HG02870 (cell line): Measurements from ENCODE around the gene KIAA0930.
"Not testable (repeated sequence)": the region's sequence is repeated elsewhere in the genome, so short reads cannot be mapped to it uniquely, and the experiment has no call there.

Experiments used
- ATAC-seq: cut with Tn5 transposase; IDR thresholded peaks from one replicate; pipeline ENCODE4 v1.9.1; 2021; ENCODE audit warnings: mild to moderate bottlenecking, moderate library complexity; ENCODE audit not compliant: unreplicated experiment

KIAA0930 gene

DNA sequence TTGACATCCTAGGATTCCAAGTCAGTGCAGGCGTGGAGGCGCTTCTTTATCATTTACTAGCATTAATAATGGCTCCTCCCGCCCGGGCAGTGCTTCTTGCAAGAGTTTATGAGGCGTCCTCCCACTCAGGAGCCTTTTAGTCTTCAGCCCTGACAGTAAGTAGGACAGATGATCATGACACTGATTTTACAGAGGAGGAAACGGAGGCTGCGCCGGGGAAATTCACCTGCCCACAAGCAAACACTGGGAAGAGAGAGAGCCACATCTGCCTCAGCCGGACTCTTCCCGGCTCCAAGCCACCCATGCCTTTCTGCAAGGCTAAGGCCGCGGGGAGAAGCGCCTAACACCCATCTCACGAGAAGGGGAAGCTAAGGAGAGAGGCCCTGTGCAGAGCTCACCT lies 35.9 kb downstream of the KIAA0930 start:
- no peak for ATAC-seq

GRCh38 chr22:45204241-45204640 lies 36.5 kb downstream of the KIAA0930 start:
- no peak for ATAC-seq

- no peak for ATAC-seq
Measured at GRCh38 chr22:45203150-45203951, 37.3 kb downstream of the KIAA0930 start.

GRCh38 chr22:45202333-45203149 lies 38.2 kb downstream of the KIAA0930 start:
- no peak for ATAC-seq

GRCh38 chr22:45201678-45202332 lies 38.9 kb downstream of the KIAA0930 start:
- no peak for ATAC-seq

GRCh38 chr22:45200860-45201511 lies 39.7 kb downstream of the KIAA0930 start:
- no peak for ATAC-seq

DNA sequence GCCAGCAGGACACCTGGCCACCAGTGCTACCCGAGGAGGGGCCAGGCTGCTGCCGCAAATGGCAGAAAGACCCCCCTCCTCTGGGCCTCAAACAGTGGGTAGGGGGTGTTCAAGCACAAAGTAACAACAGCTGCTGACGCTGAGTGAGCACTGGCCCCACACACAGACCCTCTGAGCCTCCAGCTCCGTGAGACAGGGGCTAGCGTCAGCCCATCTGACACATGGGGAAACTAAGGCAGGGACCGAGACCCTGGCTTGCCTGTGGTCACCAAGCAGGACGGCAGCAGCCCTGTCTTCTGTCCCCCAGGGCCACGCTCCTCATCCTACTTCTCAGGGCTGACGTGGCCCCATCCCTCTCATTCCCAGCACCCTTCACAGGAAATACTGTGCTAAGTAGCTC lies 40.5 kb downstream of the KIAA0930 start:
- no peak for ATAC-seq

- no peak for ATAC-seq
Measured at GRCh38 chr22:45199723-45200122, 41.0 kb downstream of the KIAA0930 start.

- ATAC-seq = no peak
Measured at GRCh38 chr22:45198463-45198795, 42.3 kb downstream of the KIAA0930 start.

DNA sequence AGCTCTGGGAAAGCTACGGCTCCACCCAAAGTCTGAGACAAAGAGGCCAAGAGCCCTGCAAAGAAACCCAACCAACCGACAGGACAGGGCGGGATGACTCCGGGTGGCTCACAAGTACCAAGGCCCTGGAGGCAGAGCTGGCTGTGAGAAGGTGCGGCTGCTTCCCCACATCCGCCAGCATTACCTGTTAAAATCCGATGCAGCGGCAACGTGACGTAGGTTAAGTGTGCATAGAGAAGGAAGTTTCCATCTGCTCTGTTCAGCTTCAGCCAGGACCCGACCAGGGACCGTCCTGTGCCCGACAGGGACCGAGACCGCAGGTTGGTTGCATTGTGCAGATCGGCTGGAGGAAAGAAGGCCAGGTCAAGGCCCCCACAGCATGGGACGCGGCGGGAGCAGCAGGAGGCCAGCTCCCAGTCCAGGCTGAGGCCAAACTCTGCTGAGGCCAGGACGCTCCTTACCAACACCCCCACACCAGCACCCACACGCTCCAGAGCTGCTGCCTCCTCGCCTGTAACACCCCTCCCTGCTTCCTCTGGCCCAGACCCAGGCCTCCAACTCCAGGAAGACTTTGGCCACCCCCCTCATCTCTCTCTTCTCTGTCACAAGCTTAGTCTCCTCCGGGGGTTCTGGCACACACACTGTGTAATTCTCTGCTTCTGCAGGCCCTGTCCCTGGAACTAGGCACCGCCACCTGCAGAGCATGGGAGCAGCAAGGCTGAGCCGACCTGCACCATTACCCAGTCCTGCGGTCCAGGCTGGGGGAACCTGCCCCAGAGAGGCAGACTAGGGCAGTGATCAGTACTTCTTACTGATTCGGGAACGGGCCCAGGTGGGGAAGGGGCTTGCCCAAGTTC lies 42.9 kb downstream of the KIAA0930 start:
- ATAC-seq = no peak

- no peak for ATAC-seq
Measured at GRCh38 chr22:45196926-45197605, 43.6 kb downstream of the KIAA0930 start.

DNA sequence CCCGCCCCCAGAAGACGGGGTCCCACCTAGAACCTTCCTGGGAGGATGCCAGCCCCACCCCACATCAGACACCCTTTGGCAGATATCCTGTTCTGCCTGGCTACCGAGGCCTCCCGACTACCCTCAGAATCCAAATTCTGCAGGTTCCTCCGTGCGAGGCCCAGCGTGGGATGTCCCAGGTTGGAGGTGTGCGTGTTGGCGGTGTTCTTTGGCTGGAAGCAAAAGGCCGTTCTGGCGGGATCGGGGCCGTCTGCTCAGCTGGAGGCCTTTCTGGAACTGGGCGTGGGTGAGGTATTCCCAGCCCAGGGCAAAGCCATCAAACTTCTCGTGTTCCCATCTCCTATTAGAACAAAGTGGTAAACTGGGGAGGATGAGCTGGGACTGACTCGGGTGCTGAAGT lies 44.4 kb downstream of the KIAA0930 start:
- ATAC-seq = no peak

DNA sequence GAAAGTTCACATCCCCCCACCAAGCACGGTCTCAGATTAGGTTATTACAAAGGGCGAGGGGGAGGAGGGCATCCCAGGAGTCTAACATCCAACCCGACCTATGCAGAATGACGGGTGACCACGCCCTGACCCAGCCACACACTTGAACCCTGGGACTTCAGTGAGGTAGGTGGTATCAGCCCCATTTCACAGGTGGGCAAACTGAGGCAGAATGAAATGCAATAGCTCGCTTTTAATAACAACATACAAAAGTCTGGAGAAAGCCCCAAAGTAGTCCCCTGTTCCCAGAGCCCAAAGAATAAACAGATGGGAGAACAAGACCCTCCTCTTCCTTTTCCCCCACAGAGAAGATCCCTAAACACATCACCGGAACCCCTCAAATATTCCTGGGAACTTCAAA lies 45.1 kb downstream of the KIAA0930 start:
- ATAC-seq = no peak

GRCh38 chr22:45194686-45195085 lies 46.0 kb downstream of the KIAA0930 start:
- no peak for ATAC-seq

- ATAC-seq = no peak
Measured at GRCh38 chr22:45192701-45193187, 48.0 kb downstream of the KIAA0930 start.

DNA sequence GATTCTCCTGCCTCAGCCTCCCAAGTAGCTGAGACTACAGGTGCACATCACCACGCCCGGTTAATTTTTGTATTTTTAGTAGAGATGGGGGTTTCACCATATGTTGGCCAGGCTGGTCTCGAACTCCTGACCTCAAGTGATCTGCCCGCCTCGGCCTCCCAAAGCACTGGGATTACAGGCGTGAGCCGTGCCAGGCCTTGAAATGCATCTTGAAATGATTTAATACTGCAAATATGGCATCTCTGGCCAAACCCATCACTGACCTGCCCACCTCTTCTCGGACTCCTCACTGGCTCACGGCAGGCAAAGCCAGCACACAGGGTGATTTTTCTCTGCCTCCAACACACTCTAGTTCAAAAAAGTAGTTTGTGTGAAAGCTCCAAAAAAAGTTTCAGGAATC lies 48.9 kb downstream of the KIAA0930 start:
- ATAC-seq = not testable (repeated sequence)

GRCh38 chr22:45190202-45190872 lies 50.4 kb downstream of the KIAA0930 start:
- ATAC-seq = no peak

GRCh38 chr22:45188779-45189178 lies 51.9 kb downstream of the KIAA0930 start:
- no peak for ATAC-seq

GRCh38 chr22:45187891-45188290 lies 52.8 kb downstream of the KIAA0930 start:
- ATAC-seq = no peak
